ENCODE results near the gene PDE6B. TPM values are rescaled to one million over a fixed set of nuclear protein-coding genes. Genes with fewer than 3 reads are reported as not detected.

Gene PDE6B
- total RNA-seq, 1 experiment from 2014 or later = 10.8 TPM

- no peak overlapping the region for H3K23ac ChIP-seq (ENCODE audit: insufficient read length, low read depth, low read length)
- H4K8ac ChIP-seq (replicated peaks; ENCODE audit: insufficient read length, low read depth, low read length) = no peak overlapping the region
- H2BK20ac ChIP-seq (ENCODE audit: low read depth, low read length, poor library complexity, severe bottlenecking) = no peak overlapping the region
- H3K23me2 ChIP-seq (ENCODE audit: insufficient read length, low read depth, low read length, poor library complexity, severe bottlenecking) = peaks cover 3% of the 10 kb centered on the region
- H3K4me1 ChIP-seq (ENCODE audit: insufficient read depth, low read length) = no peaks in the 10 kb centered on the region
- peaks cover 17% of the 10 kb centered on the region; the same call in 1 of the 2 replicates for H3K79me2 ChIP-seq (ENCODE audit: insufficient read depth, low read length)
- Mint-ChIP-seq H3K27me3 (ENCODE audit: low read depth) (peaks cover 24% of the 10 kb centered on the region), H3K27ac (no peak overlapping the region), H3K9me3 (peaks cover 0 to 7% of the 10 kb centered on the region in 2 experiments; a peak in 2 of 5 replicates), H3K36me3 (ENCODE audit: insufficient read depth in 1 of 3, low read depth in 3 of 3) (peaks cover 13 to 16% (median 14%) of the 10 kb centered on the region in 3 experiments; a peak in 6 of 7 replicates), H3K4me1 (peaks cover 5 to 6% of the 10 kb centered on the region in 2 experiments; a peak in 3 of 4 replicates), H3K4me3 (peak overlapping the region in 1 of 2 experiments; percentile 75; a peak in 2 of 5 replicates)
- no peak overlapping the region for H3K56ac ChIP-seq (ENCODE audit: insufficient read length, low read depth, low read length)
- no peak overlapping the region for H2BK120ac ChIP-seq (ENCODE audit: low read depth, low read length, poor library complexity, severe bottlenecking)
- no peak overlapping the region for H3T11ph ChIP-seq (ENCODE audit: low read length)
- H3K9me3 ChIP-seq (ENCODE audit: control insufficient read depth, low read depth, low read length) = no peaks in the 10 kb centered on the region
- H2AK5ac ChIP-seq (ENCODE audit: insufficient read length, low read length) = no peak overlapping the region
- no peak overlapping the region for H2BK5ac ChIP-seq (ENCODE audit: insufficient read length, low read length)
- H3K27ac ChIP-seq (ENCODE audit: insufficient read length, low read depth, low read length) = no peak overlapping the region
- peak overlapping the region; percentile 6 for H3K4me2 ChIP-seq (ENCODE audit: insufficient read depth, insufficient read length, low read length)
- no peak for DNase-seq
- no peaks in the 10 kb centered on the region; the same call in 1 of the 2 replicates for H3K27me3 ChIP-seq (ENCODE audit: insufficient read depth, low read length)
- peaks cover 8% of the 10 kb centered on the region for H3K79me1 ChIP-seq (ENCODE audit: insufficient read depth, low read depth, low read length, poor library complexity, severe bottlenecking)
- no peak overlapping the region for H4K91ac ChIP-seq (ENCODE audit: insufficient read length, low read depth, low read length)
- no peak overlapping the region for H4K5ac ChIP-seq (ENCODE audit: insufficient read length, low read depth, low read length)
- no peak overlapping the region for H2BK15ac ChIP-seq (ENCODE audit: low read depth, low read length)
- TF ChIP-seq CTCF (conservative IDR thresholded peaks at IDR 0.05) = no peak
- no peak overlapping the region for H2BK12ac ChIP-seq (ENCODE audit: insufficient read length, low read depth, low read length)
- no peak overlapping the region for H2AFZ ChIP-seq (ENCODE audit: low read length)
- WGBS (ENCODE audit: extremely low coverage, insufficient read length, low lambda C conversion rate) = 100% methylated on average over 1 of the region's 1 CpG
- H3K9ac ChIP-seq (ENCODE audit: extremely low read depth, insufficient read length, low read length) = no peak overlapping the region
- H3K18ac ChIP-seq (ENCODE audit: insufficient read length, low read depth, low read length) = no peak overlapping the region
- H3K4ac ChIP-seq (ENCODE audit: low read depth, low read length) = no peak overlapping the region
- H4K20me1 ChIP-seq (ENCODE audit: control insufficient read depth, insufficient read depth, insufficient read length) = peaks cover 4% of the 10 kb centered on the region
- H3K14ac ChIP-seq (ENCODE audit: insufficient read depth, low read length) = no peak overlapping the region
Measured at GRCh38 chr4:704971-705277, 79.6 kb downstream of the PDE6B start.

Measured in H9 (cell line).